Measurements from ENCODE around the gene PPA2.
"Not testable (repeated sequence)": the region's sequence is repeated elsewhere in the genome, so short reads cannot be mapped to it uniquely, and the experiment has no call there.

PPA2 gene

DNA sequence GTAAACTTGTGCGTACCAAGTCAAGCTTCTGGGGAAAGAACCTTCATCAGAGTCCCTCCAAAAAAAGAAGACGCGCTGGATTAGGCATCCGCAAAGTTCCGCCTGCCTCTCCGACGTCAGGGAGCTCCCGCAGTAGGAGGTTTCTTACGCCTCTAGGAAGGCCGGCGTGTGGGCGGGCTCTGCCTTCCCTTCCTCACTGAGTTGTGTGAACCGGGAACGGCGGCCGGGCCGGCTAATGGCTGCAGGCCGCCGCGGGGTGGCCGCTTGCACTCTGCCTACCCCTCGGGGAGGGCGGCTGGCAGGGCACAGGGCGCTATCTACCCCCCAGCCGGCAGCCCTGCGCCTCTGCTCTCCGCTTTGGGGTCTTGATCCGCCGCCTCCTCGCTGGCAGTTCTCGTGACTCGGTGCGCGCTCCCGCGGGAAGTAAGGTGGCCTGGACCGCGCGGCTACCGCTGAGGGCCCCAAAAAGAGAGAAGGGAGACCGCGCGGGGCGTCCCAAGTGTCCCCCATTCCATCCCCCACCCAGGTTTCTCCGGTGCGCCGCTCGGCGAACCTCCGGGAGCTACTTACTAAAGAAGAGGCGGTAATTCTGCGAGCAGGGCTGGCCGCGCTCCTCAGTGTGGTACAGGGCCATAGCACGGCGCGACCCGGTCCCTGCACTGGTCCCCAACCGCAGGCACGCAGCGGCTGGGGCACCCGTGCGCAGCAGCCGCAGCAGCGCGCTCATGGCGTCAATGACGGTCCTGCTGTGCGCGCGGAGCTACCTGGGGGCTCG is at the start of gene PPA2:
TSS of gene PPA2 (minus strand) at position 739 of the 775 bp plus-strand sequence. CDS start at position 727, 12 bp downstream.
- DNase-seq (ENCODE audit: low read depth): peak; percentile 74
- H3K4me3 ChIP-seq (ENCODE audit: low read depth, low read length): peak within 1 kb of the TSS; percentile 91

GRCh38 chr4:105520819-105521790 is 47.2 kb upstream of the PPA2 start:
- H3K4me3 ChIP-seq (ENCODE audit: low read depth, low read length): no peak overlapping the region
- DNase-seq (ENCODE audit: low read depth): peak; percentile 10

GRCh38 chr4:105510245-105510644 is 36.4 kb upstream of the PPA2 start:
- H3K4me3 ChIP-seq (ENCODE audit: low read depth, low read length): no peak overlapping the region
- DNase-seq (ENCODE audit: low read depth): no peak

GRCh38 chr4:105509714-105510113 is 35.9 kb upstream of the PPA2 start:
- DNase-seq (ENCODE audit: low read depth): no peak

DNA sequence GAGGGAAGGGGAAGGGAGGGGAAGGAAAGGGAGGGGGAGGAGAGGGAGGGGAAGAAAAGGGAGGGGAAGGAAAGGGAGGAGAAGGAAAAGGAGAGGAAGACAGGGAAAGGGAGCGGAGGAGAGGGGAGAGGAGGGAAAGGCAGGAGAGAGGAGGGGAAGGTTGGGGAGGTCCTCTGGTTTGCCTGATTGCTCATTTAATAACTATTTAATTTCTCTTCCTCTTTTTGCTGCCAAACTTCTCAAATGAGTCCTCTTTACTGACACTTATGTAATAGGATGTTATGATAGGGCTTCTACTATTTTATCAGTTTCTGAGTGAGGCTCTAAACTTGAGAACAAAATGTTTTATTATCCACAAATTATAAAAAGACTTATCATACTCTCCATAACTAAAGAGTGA is 35.4 kb upstream of the PPA2 start:
- H3K4me3 ChIP-seq (ENCODE audit: low read depth, low read length): no peak overlapping the region
- no peak for DNase-seq (ENCODE audit: low read depth)

More at GRCh38 chr4:105509714-105510113, 35.9 kb upstream of the PPA2 start:
- no peak overlapping the region for H3K4me3 ChIP-seq (ENCODE audit: low read depth, low read length)

DNA sequence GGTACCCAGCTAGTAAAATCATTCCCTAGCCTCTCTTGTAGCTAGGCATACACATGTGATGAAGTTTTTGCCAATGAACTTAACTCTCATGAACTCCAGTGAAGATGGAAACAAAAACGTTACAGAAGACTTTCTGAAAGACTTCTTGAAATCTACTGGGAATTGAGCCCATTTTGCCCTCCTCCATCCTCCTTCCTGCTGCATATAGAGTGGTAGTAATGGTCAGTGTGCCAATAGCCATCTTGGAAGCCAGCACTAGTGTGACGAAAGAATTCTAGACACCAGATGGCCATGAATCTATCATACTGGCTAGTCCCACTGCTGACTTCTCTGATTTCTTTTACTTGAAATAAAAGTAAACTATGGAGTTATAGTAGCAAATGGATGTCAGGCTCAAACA is 30.9 kb upstream of the PPA2 start:
- no peak for DNase-seq (ENCODE audit: low read depth)
- no peak overlapping the region for H3K4me3 ChIP-seq (ENCODE audit: low read depth, low read length)

DNA sequence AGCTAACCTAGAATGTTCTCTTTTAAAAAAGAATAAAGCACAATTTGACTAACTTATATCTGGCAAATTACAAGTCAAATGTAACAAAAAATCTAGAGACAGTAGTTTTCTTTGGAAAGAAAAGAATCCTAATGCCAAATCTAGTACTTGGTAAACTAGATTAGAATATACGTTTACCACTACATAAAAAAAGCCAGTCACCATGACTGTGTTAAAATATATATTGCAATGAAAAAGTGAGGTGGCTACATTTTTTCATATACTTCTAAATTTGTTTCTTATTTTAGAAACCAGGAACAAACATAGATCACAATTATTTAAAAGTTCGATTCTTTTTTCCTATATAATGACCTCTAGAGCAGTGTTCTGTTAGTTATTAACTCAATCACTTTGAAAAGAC is 29.6 kb upstream of the PPA2 start:
- no peak overlapping the region for H3K4me3 ChIP-seq (ENCODE audit: low read depth, low read length)
- DNase-seq (ENCODE audit: low read depth): no peak

GRCh38 chr4:105496899-105497298 is 23.0 kb upstream of the PPA2 start:
- no peak for DNase-seq (ENCODE audit: low read depth)

GRCh38 chr4:105495667-105496066 is 21.8 kb upstream of the PPA2 start:
- H3K4me3 ChIP-seq (ENCODE audit: low read depth, low read length): no peak overlapping the region
- DNase-seq (ENCODE audit: low read depth): no peak

More at GRCh38 chr4:105496899-105497298, 23.0 kb upstream of the PPA2 start:
- no peak overlapping the region for H3K4me3 ChIP-seq (ENCODE audit: low read depth, low read length)

DNA sequence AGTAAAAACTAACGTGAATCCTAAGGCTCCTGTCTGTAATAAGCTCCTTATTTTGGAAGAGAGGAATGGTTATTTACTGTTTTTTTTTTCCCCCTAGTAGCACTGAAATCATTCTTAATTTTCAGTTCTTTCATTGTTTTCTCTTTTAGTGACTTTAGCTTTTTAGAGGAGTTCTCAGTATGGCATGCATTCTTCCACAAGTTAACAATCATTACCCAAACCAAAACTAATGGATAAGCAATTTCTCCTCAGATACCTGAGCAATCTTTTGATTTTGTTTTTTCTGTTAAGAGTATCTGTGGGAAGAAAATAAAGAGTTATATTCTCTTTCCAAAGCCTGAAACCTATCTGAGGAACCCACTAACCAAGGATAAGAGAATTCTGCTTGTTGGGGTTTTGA is 16.7 kb upstream of the PPA2 start:
- no peak for DNase-seq (ENCODE audit: low read depth)
- no peak overlapping the region for H3K4me3 ChIP-seq (ENCODE audit: low read depth, low read length)

- H3K4me3 ChIP-seq (ENCODE audit: low read depth, low read length): no peak overlapping the region
- DNase-seq (ENCODE audit: low read depth): no peak
Observed at GRCh38 chr4:105483840-105484239, 10.0 kb upstream of the PPA2 start.

- peak overlapping the region; percentile 91 for H3K4me3 ChIP-seq (ENCODE audit: low read depth, low read length)
- DNase-seq (ENCODE audit: low read depth): peak; percentile 49
Observed at GRCh38 chr4:105474099-105474518, 247 bp upstream of the PPA2 start.

DNA sequence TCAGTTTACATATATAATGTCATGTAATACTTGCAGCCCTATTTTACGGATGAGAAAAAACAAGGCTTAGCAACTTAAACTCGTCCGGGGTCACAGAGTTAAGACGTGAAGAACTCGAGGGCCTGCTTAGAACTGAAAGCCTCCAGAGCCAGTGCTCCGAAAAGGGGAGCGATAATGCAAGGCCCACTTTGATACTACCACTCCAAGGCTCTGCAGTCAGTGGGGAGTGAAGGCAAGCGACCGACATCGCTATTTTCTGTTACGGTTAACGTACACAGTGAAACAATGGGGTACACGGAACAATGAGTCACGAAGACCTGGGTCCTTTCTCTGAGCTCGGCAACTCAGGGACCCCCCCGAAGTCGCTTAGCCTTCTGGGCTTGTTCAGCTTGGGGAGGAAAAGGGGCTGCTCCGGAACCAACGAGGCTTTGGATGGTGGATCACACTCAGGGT is 965 bp downstream of the PPA2 start:
- peak overlapping the region; percentile 91 for H3K4me3 ChIP-seq (ENCODE audit: low read depth, low read length)
- DNase-seq (ENCODE audit: low read depth): no peak

DNA sequence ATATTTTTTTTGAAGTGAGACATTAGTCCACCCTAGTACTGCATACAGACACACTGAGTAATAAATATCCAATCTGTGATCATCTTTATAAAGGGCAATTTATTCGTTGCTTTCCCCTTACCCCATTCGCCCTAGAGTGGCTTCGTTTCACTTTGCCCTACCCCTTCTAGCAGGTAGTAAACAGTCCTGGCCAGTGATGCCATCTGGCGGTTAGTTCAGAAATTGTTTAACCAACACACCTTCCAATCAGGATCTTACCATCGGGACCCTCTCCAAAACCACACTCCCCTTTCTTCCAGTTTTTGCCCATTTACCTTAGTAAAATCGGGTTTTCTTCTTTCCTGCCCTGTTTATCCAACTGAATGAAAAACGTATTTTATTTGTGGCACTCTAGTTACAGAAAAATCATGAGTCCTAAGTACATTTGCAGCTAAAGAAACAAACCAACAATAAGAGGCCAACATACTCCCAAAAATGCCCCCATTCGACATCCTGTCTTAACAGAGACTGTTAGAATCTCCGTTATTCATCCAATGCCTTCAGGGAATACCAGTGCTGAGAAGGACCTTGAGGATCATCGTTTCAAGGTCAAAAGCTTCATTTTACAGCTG is 2.2 kb downstream of the PPA2 start:
- no peak for DNase-seq (ENCODE audit: low read depth)
- H3K4me3 ChIP-seq (ENCODE audit: low read depth, low read length): peak overlapping the region; percentile 91

DNA sequence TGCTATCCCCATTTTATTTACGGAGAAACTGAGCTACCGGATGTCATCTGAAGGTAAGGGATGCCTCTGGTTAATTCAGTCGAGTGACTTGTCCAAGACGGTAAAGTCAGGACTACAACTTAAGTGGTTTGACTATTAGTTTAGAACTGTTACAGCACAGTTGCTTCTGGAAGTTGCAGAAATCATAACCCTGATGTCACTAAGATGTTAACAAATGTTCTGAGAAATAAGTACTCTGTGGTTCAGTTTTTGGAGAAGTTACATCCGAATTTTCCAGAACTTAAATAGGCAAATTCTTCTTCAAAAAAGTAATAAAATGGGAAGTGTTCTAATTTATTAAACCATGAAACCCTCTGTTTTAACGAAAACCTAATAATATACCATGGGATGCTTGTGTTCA is 3.1 kb downstream of the PPA2 start:
- no peak for DNase-seq (ENCODE audit: low read depth)
- no peak overlapping the region for H3K4me3 ChIP-seq (ENCODE audit: low read depth, low read length)

DNA sequence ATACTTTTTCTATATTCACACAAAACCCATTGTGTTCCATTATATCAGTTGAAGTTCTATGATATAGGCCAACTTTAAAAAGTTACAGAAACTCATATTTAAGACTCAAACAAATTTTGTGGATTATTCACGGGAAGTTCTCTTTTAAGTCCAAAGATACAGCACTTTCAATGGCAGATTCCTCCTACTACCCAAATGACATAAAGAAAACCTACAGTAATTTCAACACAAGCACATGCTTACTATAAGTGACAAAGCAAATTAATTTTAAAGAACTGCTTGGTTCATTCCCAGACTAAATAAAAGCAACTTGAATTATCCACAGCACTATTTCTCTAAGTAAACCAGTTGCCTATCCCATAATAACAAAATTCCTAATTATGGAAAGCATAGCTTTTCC is 4.1 kb downstream of the PPA2 start:
- no peak overlapping the region for H3K4me3 ChIP-seq (ENCODE audit: low read depth, low read length)
- DNase-seq (ENCODE audit: low read depth): no peak

DNA sequence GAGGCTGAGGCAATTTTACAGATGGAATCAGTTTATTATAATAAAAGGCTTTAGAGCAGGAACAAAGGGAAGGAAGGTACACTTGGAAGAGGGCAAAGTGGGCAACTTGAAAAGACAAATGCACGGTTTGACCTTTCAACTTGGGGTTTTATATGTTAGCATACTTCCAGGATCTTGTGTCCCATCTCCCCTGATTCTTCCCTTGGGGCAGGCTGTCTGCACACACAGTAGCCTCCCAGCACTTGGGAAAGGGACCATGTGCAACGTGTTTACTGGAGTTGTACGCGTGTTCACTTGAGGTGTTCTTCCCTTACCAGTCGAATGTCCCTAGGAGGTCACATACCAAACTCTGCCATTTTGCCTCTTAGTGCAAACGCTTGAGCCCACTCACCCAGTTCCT is 7.3 kb downstream of the PPA2 start:
- no peak overlapping the region for H3K4me3 ChIP-seq (ENCODE audit: low read depth, low read length)
- DNase-seq (ENCODE audit: low read depth): no peak

DNA sequence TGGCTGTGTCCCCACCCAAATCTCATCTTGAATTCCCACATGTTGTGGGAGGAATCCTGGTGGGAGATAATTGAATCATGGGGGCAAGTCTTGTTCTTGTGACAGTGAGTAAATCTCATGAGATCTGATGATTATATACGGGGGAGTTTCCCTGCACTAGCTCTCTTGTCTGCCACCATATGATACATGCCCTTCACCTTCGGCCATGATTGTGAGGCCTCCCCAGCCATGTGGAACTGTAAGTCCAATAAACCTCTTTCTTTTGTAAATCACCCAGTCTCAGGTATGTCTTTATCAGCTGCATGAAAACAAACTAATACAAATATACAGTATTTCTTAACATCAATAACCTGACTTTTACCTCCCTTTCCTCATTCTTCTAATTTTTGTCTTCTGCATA is 9.3 kb downstream of the PPA2 start:
- H3K4me3 ChIP-seq (ENCODE audit: low read depth, low read length); DNase-seq (ENCODE audit: low read depth): not testable (repeated sequence)

GRCh38 chr4:105462576-105462975 is 11.3 kb downstream of the PPA2 start:
- no peak for DNase-seq (ENCODE audit: low read depth)
- no peak overlapping the region for H3K4me3 ChIP-seq (ENCODE audit: low read depth, low read length)
